Testis (tissue), 3 donors: ENCODE results near the gene PIEZO1. TPM values are rescaled to one million over a fixed set of nuclear protein-coding genes. Genes with fewer than 3 reads are reported as not detected.

Experiments
- DNase-seq: peaks from one replicate; pipeline ENCODE4 v3.0.0-alpha.2; 2019
- H3K27ac ChIP-seq, 2 donors: fragments of 200-600 bp; sonication (generic); one replicate each; pipeline ENCODE4 v1.5.1; 2019
- H3K27me3 ChIP-seq: fragments of 200-600 bp; sonication (generic); one replicate; pipeline ENCODE4 v1.5.1; 2019
- H3K36me3 ChIP-seq: fragments of 200-600 bp; sonication (generic); one replicate; pipeline ENCODE4 v1.5.1; 2017; ENCODE audit warnings: low read depth; ENCODE audit errors: missing control alignments
- H3K4me1 ChIP-seq: fragments of 200-600 bp; sonication (generic); one replicate; pipeline ENCODE4 v1.5.1; 2019
- H3K4me3 ChIP-seq, 2 donors: fragments of 200-600 bp; sonication (generic); one replicate each; pipeline ENCODE4 v1.5.1; 2017 to 2019
- H3K9me3 ChIP-seq: fragments of 200-600 bp; sonication (generic); one replicate; pipeline ENCODE4 v1.5.1; 2017
- CTCF ChIP-seq, 3 experiments: fragments of 450-650 bp in 2 of 3; fragments of 200-600 bp in 1 of 3; sonication (generic) in 1 of 3; IDR thresholded peaks; one replicate each; pipeline ENCODE4 v1.5.1; 2016 to 2019; ENCODE audit warnings: antibody characterized with exemption in 3 of 3, mild to moderate bottlenecking in 2 of 3, moderate library complexity in 1 of 3
- POLR2A ChIP-seq: fragments of 450-650 bp; IDR thresholded peaks from one replicate; pipeline ENCODE4 v1.6.1; 2017; ENCODE audit warnings: antibody characterized with exemption, mild to moderate bottlenecking, moderate library complexity
- WGBS, 2 donors: methylation state at CpG; one replicate each; pipeline ENCODE4 v1.1.5; 2018; 5-methylcytosine and 5-hydroxymethylcytosine counted together
- intact Hi-C: fragments of 100-400 bp; cut with DNase I; formaldehyde crosslinking; loops from one replicate; pipeline ENCODE4 v1.15.1; 2023; ENCODE audit warnings: low total_unique reads
- polyA plus RNA-seq: library from polyadenylated mRNA; stranded (reverse); fragments of 350-450 nt; fragmentation: Illumina TruSeq; extraction: RNeasy Lipid Tissue Mini Kit (QIAGEN cat#74804); gene quantifications from one replicate; pipeline ENCODE4 v1.2.3, GENCODE V29; 2014; ENCODE audit warnings: low read depth, low replicate concordance; ENCODE audit not compliant: insufficient read depth
- total RNA-seq, 2 donors: library from RNA; depleted of rRNA; stranded (reverse); fragments of >200 nt; gene quantifications; one replicate each; pipeline ENCODE4 v1.2.3, GENCODE V29; 2016

PIEZO1 gene
- total and polyA plus RNA-seq, 3 donors from 2014 or later: 24.2 to 44.5 (median 40.7) TPM

- intact Hi-C loops: no loop called here
- TF ChIP-seq CTCF (IDR thresholded peaks at IDR 0.05) (no peak), POLR2A (no peak)
- Histone ChIP-seq H3K4me1 (no peaks in the 10 kb centered on the region), H3K27me3 (no peaks in the 10 kb centered on the region), H3K36me3 (no peaks in the 10 kb centered on the region), H3K27ac (no peak overlapping the region), H3K4me3 (no peak overlapping the region), H3K9me3 (no peaks in the 10 kb centered on the region)
- 93 to 94% methylated on average over 13 to 21 of the region's 21 CpGs for WGBS, 2 donors
- no peak for DNase-seq
Measured at GRCh38 chr16:88716601-88717001, 68.4 kb downstream of the PIEZO1 start.

GRCh38 chr16:88716201-88716600 is 68.8 kb downstream of the PIEZO1 start:
- Histone ChIP-seq H3K4me3 (no peak overlapping the region), H3K27ac (no peak overlapping the region), H3K4me1 (no peaks in the 10 kb centered on the region), H3K27me3 (no peaks in the 10 kb centered on the region), H3K9me3 (no peaks in the 10 kb centered on the region), H3K36me3 (no peaks in the 10 kb centered on the region)
- no peak for DNase-seq
- 94 to 95% methylated on average over 11 to 15 of the region's 15 CpGs for WGBS, 2 donors
- intact Hi-C loops: no loop called here
- TF ChIP-seq CTCF (IDR thresholded peaks at IDR 0.05) (no peak), POLR2A (no peak)

GRCh38 chr16:88715312-88716190 is 69.5 kb downstream of the PIEZO1 start:
- WGBS, 2 donors: 83 to 91% methylated on average over 33 to 57 of the region's 57 CpGs
- Histone ChIP-seq H3K27ac (no peak overlapping the region), H3K4me1 (no peaks in the 10 kb centered on the region), H3K4me3 (no peak overlapping the region), H3K27me3 (no peaks in the 10 kb centered on the region), H3K36me3 (no peaks in the 10 kb centered on the region), H3K9me3 (no peaks in the 10 kb centered on the region)
- TF ChIP-seq CTCF (IDR thresholded peaks at IDR 0.05) (no peak), POLR2A (no peak)
- intact Hi-C loops: no loop called here
- no peak for DNase-seq

- Histone ChIP-seq H3K4me1 (no peaks in the 10 kb centered on the region), H3K9me3 (no peaks in the 10 kb centered on the region), H3K27me3 (no peaks in the 10 kb centered on the region), H3K36me3 (no peaks in the 10 kb centered on the region), H3K27ac (no peak overlapping the region), H3K4me3 (no peak overlapping the region)
- TF ChIP-seq POLR2A (no peak), CTCF (IDR thresholded peaks at IDR 0.05) (no peak)
- no peak for DNase-seq
- 83 to 90% methylated on average over 10 to 42 of the region's 42 CpGs for WGBS, 2 donors
- intact Hi-C loops: no loop called here
Measured at GRCh38 chr16:88714420-88715302, 70.4 kb downstream of the PIEZO1 start.
